K562 (cell line): ENCODE data around the gene RTBDN. TPM values are rescaled to one million over a fixed set of nuclear protein-coding genes. Genes with fewer than 3 reads are reported as not detected.
A peak's percentile ranks its signal among the peaks of the same experiment; 100 is the strongest.

ENCODE experiments used
- AFF1 ChIP-seq, 2 experiments: fragments of 450-650 bp; IDR thresholded peaks; 2 replicates each; pipeline ENCODE4 v1.6.1; 2018; ENCODE audit warnings: mild to moderate bottlenecking in 2 of 2, low read depth in 1 of 2; ENCODE audit not compliant: partially characterized antibody in 2 of 2
- BRF2 ChIP-seq: IDR thresholded peaks from 3 replicates; pipeline ENCODE4 v1.6.1; 2011; ENCODE audit warnings: borderline replicate concordance, mild to moderate bottlenecking; ENCODE audit not compliant: insufficient read length, insufficient read depth
- CXXC5 ChIP-seq: fragments of 250-450 bp; sonication (Bioruptor Pico); IDR thresholded peaks from 2 replicates; pipeline ENCODE4 v1.8.0; 2022; ENCODE audit warnings: inconsistent platforms, mild to moderate bottlenecking, moderate library complexity
- FOXP4 ChIP-seq: sonication (generic); formaldehyde crosslinking; IDR thresholded peaks from 2 replicates; pipeline ENCODE4 v1.8.0; 2022; ENCODE audit warnings: mild to moderate bottlenecking, missing genetic modification reagents, borderline replicate concordance
- HCFC1 ChIP-seq: IDR thresholded peaks from 2 replicates; pipeline ENCODE4 v1.6.1; 2012; ENCODE audit warnings: low read depth, low read length, improper control_type of control experiment
- NFYB ChIP-seq: IDR thresholded peaks from 2 replicates; pipeline ENCODE4 v1.6.1; 2011; ENCODE audit warnings: mild to moderate bottlenecking, moderate library complexity; ENCODE audit not compliant: insufficient read length; ENCODE audit errors: extremely low read depth
- NONO ChIP-seq, 2 experiments: fragments of 200-400 bp in 1 of 2; fragments of 450-650 bp in 1 of 2; formaldehyde crosslinking in 1 of 2; IDR thresholded peaks; 2 replicates each; pipeline ENCODE4 v1.6.1; 2017; ENCODE audit warnings: low read depth in 2 of 2, mild to moderate bottlenecking in 2 of 2, moderate library complexity in 2 of 2, low read length in 1 of 2
- RERE ChIP-seq: sonication (generic); formaldehyde crosslinking; IDR thresholded peaks from 2 replicates; pipeline ENCODE4 v1.8.0; 2023; ENCODE audit warnings: missing genetic modification reagents, mild to moderate bottlenecking, borderline replicate concordance
- SIRT6 ChIP-seq: IDR thresholded peaks from one replicate; pipeline ENCODE4 v1.6.1; 2012; ENCODE audit warnings: low read depth, mild to moderate bottlenecking, control low read depth, inconsistent platforms, low read length, moderate library complexity
- SIX5 ChIP-seq, 2 experiments: IDR thresholded peaks; 2 replicates each; pipeline ENCODE4 v1.6.1; 2011; ENCODE audit warnings: low read length in 2 of 2, borderline replicate concordance in 1 of 2, low read depth in 1 of 2, mild to moderate bottlenecking in 1 of 2, moderate library complexity in 1 of 2; ENCODE audit not compliant: insufficient read depth in 1 of 2
- ZNF174 ChIP-seq: fragments of 250-450 bp; sonication (Bioruptor Pico); IDR thresholded peaks from 2 replicates; pipeline ENCODE4 v1.4.0; 2020; ENCODE audit warnings: mild to moderate bottlenecking
- polyA plus RNA-seq, 8 experiments: library from polyadenylated mRNA; depleted of rRNA in 4 of 8; stranded (reverse) in 5 of 8; unstranded in 3 of 8; fragments of >200 nt; fragmentation: Nextera tagmentation in 2 of 8; fragmentation: Illumina TruSeq in 1 of 8; extraction: Ambion mirVana in 2 of 8; extraction: Trizol in 1 of 8; gene quantifications; 2 replicates each; pipeline versions ENCODE4 v1.2.1 to v1.2.3, GENCODE V29; 2011 to 2014; ENCODE audit warnings: inconsistent platforms in 1 of 8, missing spikeins in 1 of 8
- total RNA-seq, 7 experiments: library from RNA; depleted of rRNA in 6 of 7; stranded (reverse); fragments of >200 nt in 6 of 7; fragmentation: Illumina TruSeq in 2 of 7; extraction: Trizol in 2 of 7; gene quantifications; 2 replicates each; pipeline versions ENCODE4 v1.2.1 to v1.2.3, GENCODE V29; 2011 to 2021; ENCODE audit warnings: low replicate concordance in 1 of 7

Gene RTBDN
- total and polyA plus RNA-seq, 9 of the 15 experiments (the other 6 are each of a cell fraction or from before 2014, with no cell fraction given): 0.20 to 2.3 (median 0.72) TPM; not detected in 1

- no peak for TF ChIP-seq NONO (IDR thresholded peaks at IDR 0.05; ENCODE audit: low read depth in 2 of 2, low read length in 1 of 2)
- no peak for TF ChIP-seq SIX5 (IDR thresholded peaks at IDR 0.05; ENCODE audit: borderline replicate concordance in 1 of 2, insufficient read depth in 1 of 2, low read depth in 1 of 2, low read length in 2 of 2)
- peak; percentile 23; the same call in 1 of the 2 replicates for TF ChIP-seq CXXC5 (CRISPR knock-in tag)
- TF ChIP-seq NFYB: no peak
- no peak for TF ChIP-seq SIRT6
- TF ChIP-seq ZNF174 (CRISPR knock-in tag): no peak
- TF ChIP-seq HCFC1: peak; percentile 32; the same call in 1 of the 2 replicates
- TF ChIP-seq BRF2: no peak
- no peak for TF ChIP-seq AFF1 (IDR thresholded peaks at IDR 0.05; ENCODE audit: low read depth in 1 of 2, partially characterized antibody in 2 of 2)
- TF ChIP-seq FOXP4: no peak
- no peak for TF ChIP-seq RERE (CRISPR knock-in tag)
Measured at GRCh38 chr19:12840091-12841079, 6.0 kb upstream of the RTBDN start (continued).
